Measurements from ENCODE around the gene SCARF1. TPM values are rescaled to one million over a fixed set of nuclear protein-coding genes. Genes with fewer than 3 reads are reported as not detected.

SCARF1 gene
- total and polyA plus RNA-seq, 9 donors: 7.0 to 11.8 (median 8.2) TPM

GRCh38 chr17:1648963-1649843, 3.7 kb upstream of the SCARF1 start:
- peaks cover 46% of the 10 kb centered on the region for H3K36me3 ChIP-seq (ENCODE audit: control insufficient read depth, insufficient read depth, low read length)

DNA sequence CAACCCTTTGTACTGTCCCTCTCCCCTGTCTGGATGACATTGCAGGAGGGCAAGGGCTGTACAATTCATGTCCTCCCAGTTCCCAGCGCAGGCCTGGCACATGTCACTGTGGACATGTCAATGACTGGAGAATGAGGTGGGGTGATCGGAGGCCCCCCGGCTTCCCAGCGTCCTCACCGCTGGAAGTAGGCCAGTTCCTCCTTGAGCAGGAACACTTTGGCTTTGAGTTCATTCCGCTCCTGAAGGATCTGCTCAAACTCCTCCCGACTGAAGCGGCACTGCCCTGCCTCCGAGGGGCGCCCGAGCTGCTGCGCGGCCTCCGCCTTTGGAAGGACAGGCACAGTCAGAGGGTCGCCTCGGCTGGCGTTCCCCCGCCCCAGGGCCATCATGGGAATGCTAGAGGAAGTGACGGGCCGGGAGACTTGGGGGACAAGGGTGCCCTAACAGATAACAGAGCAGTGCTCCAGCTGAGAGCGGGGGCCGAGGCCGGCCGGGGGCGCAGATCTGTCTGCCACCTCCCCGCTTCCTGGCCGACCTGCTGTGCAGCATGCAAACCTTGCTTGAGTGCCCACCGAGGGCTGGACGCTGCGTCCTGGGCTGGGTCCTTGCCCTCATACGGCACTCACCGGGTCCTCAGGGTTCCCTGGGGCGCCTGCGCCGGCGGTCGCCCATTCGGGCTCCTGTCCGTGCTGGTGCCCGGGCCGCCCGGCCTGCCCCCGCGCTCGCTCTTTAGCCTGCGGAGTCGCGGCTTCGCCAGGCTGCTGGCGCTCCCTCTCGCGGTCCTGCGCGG, 2.8 kb upstream of the SCARF1 start:
- Histone ChIP-seq H3K4me3 (ENCODE audit: low read length) (peak overlapping the region; percentile 56), H3K27me3 (ENCODE audit: control insufficient read depth, insufficient read depth, low read length) (peaks cover 6% of the 10 kb centered on the region), H3K4me1 (ENCODE audit: control insufficient read depth, insufficient read depth, low read length) (peaks cover 49% of the 10 kb centered on the region), H3K36me3 (ENCODE audit: control insufficient read depth, insufficient read depth, low read length) (peaks cover 38% of the 10 kb centered on the region), H3K9me3 (replicated peaks; ENCODE audit: control insufficient read depth, low read depth, low read length) (no peaks in the 10 kb centered on the region), H3K27ac (ENCODE audit: low read length) (peak overlapping the region; percentile 86)
- DNase-seq: peak; percentile 63
- 5% methylated on average over 54 of the region's 54 CpGs for WGBS (ENCODE audit: insufficient coverage)

More at GRCh38 chr17:1648963-1649843, 3.7 kb upstream of the SCARF1 start:
- Histone ChIP-seq H3K27me3 (ENCODE audit: control insufficient read depth, insufficient read depth, low read length) (peaks cover 4% of the 10 kb centered on the region), H3K9me3 (replicated peaks; ENCODE audit: control insufficient read depth, low read depth, low read length) (no peaks in the 10 kb centered on the region), H3K4me1 (ENCODE audit: control insufficient read depth, insufficient read depth, low read length) (peaks cover 44% of the 10 kb centered on the region), H3K27ac (ENCODE audit: low read length) (peak overlapping the region; percentile 77), H3K4me3 (ENCODE audit: low read length) (peak overlapping the region; percentile 48)
- peak; percentile 97 for DNase-seq
- under 1% methylated on average over 85 of the region's 100 CpGs for WGBS (ENCODE audit: insufficient coverage)

DNA sequence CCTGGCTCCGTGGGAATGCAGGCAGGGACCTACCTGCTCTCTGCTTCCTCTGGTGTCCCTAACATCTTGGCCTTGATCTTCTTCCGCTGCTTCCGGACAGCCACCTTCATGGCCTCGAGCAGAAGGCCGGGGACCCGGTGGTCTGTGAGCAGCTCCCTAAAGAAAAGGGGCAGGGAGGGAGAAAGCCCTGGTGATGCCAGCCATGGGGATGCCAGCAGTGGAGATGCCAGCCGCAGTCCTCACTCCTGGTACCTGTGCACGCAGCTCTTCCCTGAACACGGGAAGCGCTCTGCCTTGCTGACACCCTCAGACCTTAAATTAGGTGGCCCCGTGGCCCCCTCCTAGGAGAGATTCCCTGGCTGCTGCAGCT, 2.3 kb upstream of the SCARF1 start:
- no peaks in the 10 kb centered on the region for H3K9me3 ChIP-seq (replicated peaks; ENCODE audit: control insufficient read depth, low read depth, low read length)
- peaks cover 49% of the 10 kb centered on the region for H3K4me1 ChIP-seq (ENCODE audit: control insufficient read depth, insufficient read depth, low read length)
- H3K4me3 ChIP-seq (ENCODE audit: low read length): no peak overlapping the region
- WGBS (ENCODE audit: insufficient coverage): 64% methylated on average over 9 of the region's 11 CpGs
- no peak for DNase-seq
- peaks cover 6% of the 10 kb centered on the region for H3K27me3 ChIP-seq (ENCODE audit: control insufficient read depth, insufficient read depth, low read length)
- no peak overlapping the region for H3K27ac ChIP-seq (ENCODE audit: low read length)
- peaks cover 32% of the 10 kb centered on the region for H3K36me3 ChIP-seq (ENCODE audit: control insufficient read depth, insufficient read depth, low read length)

DNA sequence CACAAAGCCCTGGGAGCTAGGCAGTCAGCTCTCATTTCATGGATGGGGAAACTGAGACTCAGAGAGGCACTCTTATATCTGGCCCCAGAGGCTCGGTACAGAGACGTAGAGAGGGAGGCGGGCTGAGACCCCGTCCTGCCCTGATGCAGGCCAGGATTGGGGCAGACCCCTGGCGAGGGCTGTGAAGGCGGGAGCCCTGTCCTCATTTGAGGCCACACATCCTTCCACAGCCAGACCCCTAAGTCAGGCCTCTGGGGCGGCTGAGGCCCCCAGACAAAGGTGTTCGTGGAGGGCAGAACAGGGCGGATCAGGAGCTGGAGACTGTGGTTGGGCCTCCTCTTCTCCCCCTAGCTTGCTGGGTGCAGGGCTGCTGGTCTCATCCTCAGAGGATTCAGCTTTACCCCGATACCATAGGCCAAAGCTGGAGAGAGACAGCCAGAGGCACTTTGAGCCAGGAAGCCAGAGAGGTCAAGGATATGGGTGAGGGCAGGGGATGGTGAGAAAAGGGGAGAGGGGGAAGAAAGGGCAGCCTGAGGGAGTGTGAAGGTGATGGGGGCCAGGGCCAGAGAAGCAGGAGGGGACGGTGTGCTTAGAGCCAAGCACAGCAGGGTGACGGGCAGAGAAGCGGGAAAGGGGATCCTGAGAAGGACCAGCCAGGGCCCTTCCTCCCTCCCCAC, 805 bp upstream of the SCARF1 start:
- no peak overlapping the region for H3K4me3 ChIP-seq (ENCODE audit: low read length)

GRCh38 chr17:1644493-1645206, 882 bp downstream of the SCARF1 start:
- Histone ChIP-seq H3K9me3 (replicated peaks; ENCODE audit: control insufficient read depth, low read depth, low read length) (no peaks in the 10 kb centered on the region), H3K4me1 (ENCODE audit: control insufficient read depth, insufficient read depth, low read length) (peaks cover 51% of the 10 kb centered on the region), H3K27me3 (ENCODE audit: control insufficient read depth, insufficient read depth, low read length) (peaks cover 6% of the 10 kb centered on the region), H3K4me3 (ENCODE audit: low read length) (peak overlapping the region; percentile 41), H3K36me3 (ENCODE audit: control insufficient read depth, insufficient read depth, low read length) (peaks cover 3% of the 10 kb centered on the region), H3K27ac (ENCODE audit: low read length) (peak overlapping the region; percentile 69)
- WGBS (ENCODE audit: insufficient coverage): 38% methylated on average over 14 of the region's 15 CpGs
- DNase-seq: peak; percentile 38

More for the DNA sequence above, 805 bp upstream of the SCARF1 start:
- Histone ChIP-seq H3K9me3 (replicated peaks; ENCODE audit: control insufficient read depth, low read depth, low read length) (no peaks in the 10 kb centered on the region), H3K27me3 (ENCODE audit: control insufficient read depth, insufficient read depth, low read length) (peaks cover 6% of the 10 kb centered on the region), H3K4me1 (ENCODE audit: control insufficient read depth, insufficient read depth, low read length) (peaks cover 49% of the 10 kb centered on the region), H3K27ac (ENCODE audit: low read length) (peak overlapping the region; percentile 69), H3K36me3 (ENCODE audit: control insufficient read depth, insufficient read depth, low read length) (peaks cover 17% of the 10 kb centered on the region)
- DNase-seq: peak; percentile 11
- 80% methylated on average over 6 of the region's 13 CpGs for WGBS (ENCODE audit: insufficient coverage)

- Histone ChIP-seq H3K4me1 (ENCODE audit: control insufficient read depth, insufficient read depth, low read length) (peaks cover 49% of the 10 kb centered on the region), H3K4me3 (ENCODE audit: low read length) (peak overlapping the region; percentile 41), H3K9me3 (replicated peaks; ENCODE audit: control insufficient read depth, low read depth, low read length) (no peaks in the 10 kb centered on the region), H3K27ac (ENCODE audit: low read length) (peak overlapping the region; percentile 69), H3K36me3 (ENCODE audit: control insufficient read depth, insufficient read depth, low read length) (peaks cover 3% of the 10 kb centered on the region), H3K27me3 (ENCODE audit: control insufficient read depth, insufficient read depth, low read length) (peaks cover 6% of the 10 kb centered on the region)
- WGBS (ENCODE audit: insufficient coverage): 23% methylated on average over 7 of the region's 13 CpGs
- peak; percentile 32 for DNase-seq
These were observed 1.5 kb downstream of the SCARF1 start for GRCh38 chr17:1643999-1644492.

GRCh38 chr17:1643293-1643998, 2.1 kb downstream of the SCARF1 start:
- Histone ChIP-seq H3K4me3 (ENCODE audit: low read length) (no peak overlapping the region), H3K9me3 (replicated peaks; ENCODE audit: control insufficient read depth, low read depth, low read length) (no peaks in the 10 kb centered on the region), H3K36me3 (ENCODE audit: control insufficient read depth, insufficient read depth, low read length) (peaks cover 3% of the 10 kb centered on the region), H3K27me3 (ENCODE audit: control insufficient read depth, insufficient read depth, low read length) (peaks cover 6% of the 10 kb centered on the region), H3K27ac (ENCODE audit: low read length) (no peak overlapping the region), H3K4me1 (ENCODE audit: control insufficient read depth, insufficient read depth, low read length) (peaks cover 47% of the 10 kb centered on the region)
- 2% methylated on average over 73 of the region's 90 CpGs for WGBS (ENCODE audit: insufficient coverage)
- DNase-seq: peak; percentile 43

- peaks cover 6% of the 10 kb centered on the region for H3K36me3 ChIP-seq (ENCODE audit: control insufficient read depth, insufficient read depth, low read length)
- H3K9me3 ChIP-seq (replicated peaks; ENCODE audit: control insufficient read depth, low read depth, low read length): no peaks in the 10 kb centered on the region
- no peak overlapping the region for H3K27ac ChIP-seq (ENCODE audit: low read length)
- H3K27me3 ChIP-seq (ENCODE audit: control insufficient read depth, insufficient read depth, low read length): peaks cover 6% of the 10 kb centered on the region
- WGBS (ENCODE audit: insufficient coverage): 60% methylated on average over 7 of the region's 12 CpGs
- H3K4me1 ChIP-seq (ENCODE audit: control insufficient read depth, insufficient read depth, low read length): peaks cover 39% of the 10 kb centered on the region
- no peak overlapping the region for H3K4me3 ChIP-seq (ENCODE audit: low read length)
- DNase-seq: peak; percentile 1
These were observed 4.5 kb downstream of the SCARF1 start for GRCh38 chr17:1641065-1641403.
